Keratinocyte (primary cell): ENCODE measurements around the gene MT4. TPM values are rescaled to one million over a fixed set of nuclear protein-coding genes. Genes with fewer than 3 reads are reported as not detected.

Experiments
- DNase-seq: peaks from one replicate; pipeline ENCODE4 v3.0.0-alpha.2; 2011; ENCODE audit warnings: low read depth, missing footprints, low spot score
- FAIRE-seq: peaks from 2 replicates; lab custom pipeline; 2011; peaks lifted over from hg19 to GRCh38; lab: Jason Lieb, UNC
- H2AFZ ChIP-seq: 2 replicates; pipeline ENCODE4 v1.6.0; 2012; ENCODE audit warnings: low read length, control low read depth, inconsistent platforms; ENCODE audit not compliant: control insufficient read depth
- H3K27ac ChIP-seq: 2 replicates; pipeline ENCODE4 v1.5.1; 2011; ENCODE audit warnings: low read length; ENCODE audit not compliant: control insufficient read depth, insufficient read depth
- H3K27me3 ChIP-seq: 3 replicates; pipeline ENCODE4 v1.6.0; 2011; ENCODE audit warnings: low read length; ENCODE audit not compliant: control insufficient read depth, insufficient read depth; ENCODE audit errors: extremely low read depth
- H3K36me3 ChIP-seq, 2 experiments: 2 replicates in 1 of 2; 3 replicates in 1 of 2; pipeline ENCODE4 v1.5.1; 2011; ENCODE audit warnings: low read length in 2 of 2, mild to moderate bottlenecking in 1 of 2; ENCODE audit not compliant: control insufficient read depth in 2 of 2, insufficient read depth in 2 of 2; ENCODE audit errors: extremely low read depth in 1 of 2
- H3K4me1 ChIP-seq: 3 replicates; pipeline ENCODE4 v1.5.1; 2011; ENCODE audit warnings: low read length; ENCODE audit not compliant: control insufficient read depth, insufficient read depth; ENCODE audit errors: extremely low read depth
- H3K4me2 ChIP-seq: 3 replicates; pipeline ENCODE4 v1.6.0; 2011; ENCODE audit warnings: low read depth, low read length; ENCODE audit not compliant: control insufficient read depth, insufficient read depth; ENCODE audit errors: extremely low read depth
- H3K4me3 ChIP-seq, 3 experiments: fragments of 200-600 bp in 1 of 3; sonication (generic) in 1 of 3; 2 replicates in 2 of 3; 3 replicates in 1 of 3; pipeline ENCODE4 v1.5.1; 2011 to 2016; ENCODE audit warnings: low read length in 3 of 3, mild to moderate bottlenecking in 3 of 3, control low read depth in 2 of 3, inconsistent platforms in 1 of 3, low read depth in 1 of 3, mixed read lengths in 1 of 3, mixed run types in 1 of 3, moderate library complexity in 1 of 3; ENCODE audit not compliant: control insufficient read depth in 2 of 3, insufficient read depth in 2 of 3; ENCODE audit errors: extremely low read depth in 1 of 3
- H3K79me2 ChIP-seq: 2 replicates; pipeline ENCODE4 v1.6.0; 2012; ENCODE audit warnings: low read length; ENCODE audit not compliant: control insufficient read depth, insufficient read depth
- H3K9ac ChIP-seq: 3 replicates; pipeline ENCODE4 v1.6.0; 2011; ENCODE audit warnings: low read length; ENCODE audit not compliant: control insufficient read depth, insufficient read depth; ENCODE audit errors: extremely low read depth
- H3K9me1 ChIP-seq: 3 replicates; pipeline ENCODE4 v1.6.0; 2011; ENCODE audit warnings: low read length; ENCODE audit not compliant: control insufficient read depth, insufficient read depth; ENCODE audit errors: extremely low read depth
- H3K9me3 ChIP-seq: 2 replicates; pipeline ENCODE4 v1.5.1; 2012; ENCODE audit warnings: low read depth, low read length; ENCODE audit not compliant: control insufficient read depth
- H4K20me1 ChIP-seq: 3 replicates; pipeline ENCODE4 v1.6.0; 2011; ENCODE audit warnings: low read length; ENCODE audit not compliant: control insufficient read depth, insufficient read depth; ENCODE audit errors: extremely low read depth
- EZH2 ChIP-seq: IDR thresholded peaks from one replicate; pipeline ENCODE4 v1.6.1; 2012; ENCODE audit warnings: inconsistent platforms, mild to moderate bottlenecking, low read length, moderate library complexity
- dilution Hi-C: fragments of 300-500 bp; cut with MboI; formaldehyde crosslinking; loops from one replicate; pipeline ENCODE4 v1.7.0; 2020; ENCODE audit warnings: low sequenced_read_pairs; ENCODE audit not compliant: extremely low pct_ligation_motif_present
- polyA plus RNA-seq, 5 experiments: library from polyadenylated mRNA; depleted of rRNA in 3 of 5; stranded (reverse) in 3 of 5; stranded (forward) in 1 of 5; unstranded in 1 of 5; fragments of >200 nt; gene quantifications; 1 replicate in 1 of 5; 2 replicates in 3 of 5; 3 replicates in 1 of 5; pipeline versions ENCODE4 v1.2.1 to v1.2.3, GENCODE V29; 2011 to 2012; ENCODE audit warnings: missing spikeins in 2 of 5, low read depth in 1 of 5, low replicate concordance in 1 of 5
- TF ChIP-seq, protein P1 (sequence below), 3 experiments: IDR thresholded peaks in 1 of 3; conservative IDR thresholded peaks in 1 of 3; optimal IDR thresholded peaks in 1 of 3; 2 replicates in 2 of 3; 3 replicates in 1 of 3; pipeline versions ENCODE3 to v1.5.1; 2011; ENCODE audit warnings: low read length in 3 of 3, mild to moderate bottlenecking in 3 of 3, moderate library complexity in 2 of 3, control low read depth in 1 of 3, inconsistent platforms in 1 of 3; ENCODE audit not compliant: insufficient read depth in 2 of 3; ENCODE audit errors: extremely low read depth in 1 of 3

MT4 gene
- polyA plus RNA-seq, 1 donor (not counting 4 experiments of a cell fraction or from before 2014, with no cell fraction given) = 0.77 TPM

DNA sequence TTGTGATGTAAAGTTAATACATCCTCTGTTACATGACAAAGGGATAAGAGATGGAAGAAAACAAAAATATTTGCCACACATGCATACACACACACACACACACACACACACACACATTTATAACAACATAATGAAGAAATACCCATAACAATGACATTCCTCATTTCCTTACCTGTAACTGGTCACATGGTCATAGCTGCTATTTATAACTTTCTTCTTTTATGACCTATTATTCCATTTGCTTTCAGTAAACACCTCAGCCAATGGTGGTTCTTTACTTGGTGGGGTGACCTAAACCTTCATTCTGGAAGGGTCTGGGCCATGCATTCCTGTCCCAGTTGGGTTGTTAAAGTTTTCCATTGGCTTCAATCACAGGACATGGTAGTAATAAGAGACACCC, 48.8 kb downstream of the MT4 start:
- peak overlapping the region; percentile 65 for H3K27ac ChIP-seq
- no peaks in the 10 kb centered on the region for H3K9me3 ChIP-seq
- H3K4me3 ChIP-seq = no peak overlapping the region
- no peak overlapping the region for H3K9ac ChIP-seq
- TF ChIP-seq, protein P1, sequence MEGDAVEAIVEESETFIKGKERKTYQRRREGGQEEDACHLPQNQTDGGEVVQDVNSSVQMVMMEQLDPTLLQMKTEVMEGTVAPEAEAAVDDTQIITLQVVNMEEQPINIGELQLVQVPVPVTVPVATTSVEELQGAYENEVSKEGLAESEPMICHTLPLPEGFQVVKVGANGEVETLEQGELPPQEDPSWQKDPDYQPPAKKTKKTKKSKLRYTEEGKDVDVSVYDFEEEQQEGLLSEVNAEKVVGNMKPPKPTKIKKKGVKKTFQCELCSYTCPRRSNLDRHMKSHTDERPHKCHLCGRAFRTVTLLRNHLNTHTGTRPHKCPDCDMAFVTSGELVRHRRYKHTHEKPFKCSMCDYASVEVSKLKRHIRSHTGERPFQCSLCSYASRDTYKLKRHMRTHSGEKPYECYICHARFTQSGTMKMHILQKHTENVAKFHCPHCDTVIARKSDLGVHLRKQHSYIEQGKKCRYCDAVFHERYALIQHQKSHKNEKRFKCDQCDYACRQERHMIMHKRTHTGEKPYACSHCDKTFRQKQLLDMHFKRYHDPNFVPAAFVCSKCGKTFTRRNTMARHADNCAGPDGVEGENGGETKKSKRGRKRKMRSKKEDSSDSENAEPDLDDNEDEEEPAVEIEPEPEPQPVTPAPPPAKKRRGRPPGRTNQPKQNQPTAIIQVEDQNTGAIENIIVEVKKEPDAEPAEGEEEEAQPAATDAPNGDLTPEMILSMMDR (optimal IDR thresholded peaks at IDR 0.05 in 1 of 3, IDR thresholded peaks at IDR 0.05 in 1 of 3, conservative IDR thresholded peaks at IDR 0.05 in 1 of 3; ENCODE audit: extremely low read depth in 1 of 3, insufficient read depth in 2 of 3, low read length in 3 of 3) = no peak
- no peak for TF ChIP-seq EZH2
- DNase-seq (no peak), FAIRE-seq (no peak)
- H3K9me1 ChIP-seq = no peaks in the 10 kb centered on the region
- H2AFZ ChIP-seq = no peak overlapping the region
- dilution Hi-C loops = no loop called here
- no peaks in the 10 kb centered on the region for H3K27me3 ChIP-seq
- peak overlapping the region; percentile 32 for H3K4me2 ChIP-seq
- H4K20me1 ChIP-seq = no peaks in the 10 kb centered on the region
- H3K4me1 ChIP-seq = peaks cover 59% of the 10 kb centered on the region
- no peaks in the 10 kb centered on the region for H3K79me2 ChIP-seq
- H3K36me3 ChIP-seq = no peaks in the 10 kb centered on the region

DNA sequence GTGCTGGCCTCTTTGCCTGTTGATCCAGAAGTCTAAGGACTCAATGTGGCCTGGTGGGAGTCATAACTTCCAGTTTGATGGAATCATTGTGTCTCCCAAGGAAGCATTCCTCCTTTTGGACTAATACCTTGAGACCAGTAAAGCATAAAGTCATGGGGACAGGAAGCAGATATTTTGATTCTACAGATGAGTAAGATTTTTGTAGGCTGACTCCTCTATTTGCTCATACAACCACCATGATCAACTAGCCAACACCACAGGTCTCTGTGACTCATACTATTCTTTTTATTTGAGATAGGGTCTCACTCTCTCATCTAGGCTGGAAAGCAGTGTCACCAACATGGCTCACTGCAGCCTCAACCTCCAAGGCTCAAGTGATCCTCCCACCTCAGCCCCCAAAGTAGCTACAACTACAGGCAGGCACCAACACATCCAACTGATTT, 49.7 kb downstream of the MT4 start:
- no peaks in the 10 kb centered on the region for H3K9me1 ChIP-seq
- H3K79me2 ChIP-seq = no peaks in the 10 kb centered on the region
- DNase-seq (no peak), FAIRE-seq (peak; percentile 63)
- H3K27me3 ChIP-seq = no peaks in the 10 kb centered on the region
- TF ChIP-seq, protein P1 (optimal IDR thresholded peaks at IDR 0.05 in 1 of 3, IDR thresholded peaks at IDR 0.05 in 1 of 3, conservative IDR thresholded peaks at IDR 0.05 in 1 of 3; ENCODE audit: extremely low read depth in 1 of 3, insufficient read depth in 2 of 3, low read length in 3 of 3) = no peak
- no peak for TF ChIP-seq EZH2
- H3K4me2 ChIP-seq = peak overlapping the region; percentile 45
- no peaks in the 10 kb centered on the region for H3K36me3 ChIP-seq
- H3K9ac ChIP-seq = no peak overlapping the region
- dilution Hi-C loops = no loop called here
- H3K4me1 ChIP-seq = peaks cover 59% of the 10 kb centered on the region
- H2AFZ ChIP-seq = no peak overlapping the region
- peak overlapping the region in 1 of 3 experiments; percentile 25 for H3K4me3 ChIP-seq
- peak overlapping the region; percentile 65 for H3K27ac ChIP-seq
- H3K9me3 ChIP-seq = no peaks in the 10 kb centered on the region
- no peaks in the 10 kb centered on the region for H4K20me1 ChIP-seq
